ENCODE results near the gene TMEM87A. TPM values are rescaled to one million over a fixed set of nuclear protein-coding genes. Genes with fewer than 3 reads are reported as not detected.

TMEM87A gene
- total RNA-seq, 2 donors from 2014 or later, result 31.4 to 36.6 TPM

DNA sequence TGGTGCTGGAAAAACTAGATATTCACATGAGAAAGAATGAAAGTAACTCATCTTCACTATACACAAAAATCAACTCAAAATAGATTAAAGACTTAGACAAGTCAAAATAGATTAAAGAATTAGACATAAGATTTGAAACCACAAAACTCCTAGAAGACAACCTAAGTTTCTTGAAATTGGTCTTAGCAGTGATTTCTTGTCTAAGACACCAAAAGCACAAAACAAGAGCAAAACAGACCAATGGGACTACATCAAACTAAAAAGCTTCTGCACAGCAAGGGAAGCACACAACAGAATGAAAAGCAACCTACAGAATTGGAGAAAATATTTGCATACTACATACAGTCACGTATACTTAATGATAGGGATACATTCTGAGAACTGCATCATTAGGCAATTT lies 58.6 kb downstream of the TMEM87A start:
- Histone ChIP-seq H3K27me3 (no peaks in the 10 kb centered on the region), H3K4me3 (no peak overlapping the region), H3K9me3 (no peaks in the 10 kb centered on the region), H3K36me3 (replicated peaks in 1 of 2; ENCODE audit: insufficient read depth in 1 of 2, low read depth in 2 of 2) (peaks cover 12 to 34% of the 10 kb centered on the region in 2 donors), H3K4me1 (no peaks in the 10 kb centered on the region), H3K27ac (no peak overlapping the region)
- intact Hi-C loops (cut with DNase I), result no loop called here
- ATAC-seq (no peak), DNase-seq (no peak)
- TF ChIP-seq, protein P1, sequence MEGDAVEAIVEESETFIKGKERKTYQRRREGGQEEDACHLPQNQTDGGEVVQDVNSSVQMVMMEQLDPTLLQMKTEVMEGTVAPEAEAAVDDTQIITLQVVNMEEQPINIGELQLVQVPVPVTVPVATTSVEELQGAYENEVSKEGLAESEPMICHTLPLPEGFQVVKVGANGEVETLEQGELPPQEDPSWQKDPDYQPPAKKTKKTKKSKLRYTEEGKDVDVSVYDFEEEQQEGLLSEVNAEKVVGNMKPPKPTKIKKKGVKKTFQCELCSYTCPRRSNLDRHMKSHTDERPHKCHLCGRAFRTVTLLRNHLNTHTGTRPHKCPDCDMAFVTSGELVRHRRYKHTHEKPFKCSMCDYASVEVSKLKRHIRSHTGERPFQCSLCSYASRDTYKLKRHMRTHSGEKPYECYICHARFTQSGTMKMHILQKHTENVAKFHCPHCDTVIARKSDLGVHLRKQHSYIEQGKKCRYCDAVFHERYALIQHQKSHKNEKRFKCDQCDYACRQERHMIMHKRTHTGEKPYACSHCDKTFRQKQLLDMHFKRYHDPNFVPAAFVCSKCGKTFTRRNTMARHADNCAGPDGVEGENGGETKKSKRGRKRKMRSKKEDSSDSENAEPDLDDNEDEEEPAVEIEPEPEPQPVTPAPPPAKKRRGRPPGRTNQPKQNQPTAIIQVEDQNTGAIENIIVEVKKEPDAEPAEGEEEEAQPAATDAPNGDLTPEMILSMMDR (IDR thresholded peaks at IDR 0.05), result no peak
- TF ChIP-seq POLR2A (IDR thresholded peaks at IDR 0.05), result no peak
- WGBS, 2 donors, result 89 to 97% methylated on average over 1 of the region's 1 CpG

DNA sequence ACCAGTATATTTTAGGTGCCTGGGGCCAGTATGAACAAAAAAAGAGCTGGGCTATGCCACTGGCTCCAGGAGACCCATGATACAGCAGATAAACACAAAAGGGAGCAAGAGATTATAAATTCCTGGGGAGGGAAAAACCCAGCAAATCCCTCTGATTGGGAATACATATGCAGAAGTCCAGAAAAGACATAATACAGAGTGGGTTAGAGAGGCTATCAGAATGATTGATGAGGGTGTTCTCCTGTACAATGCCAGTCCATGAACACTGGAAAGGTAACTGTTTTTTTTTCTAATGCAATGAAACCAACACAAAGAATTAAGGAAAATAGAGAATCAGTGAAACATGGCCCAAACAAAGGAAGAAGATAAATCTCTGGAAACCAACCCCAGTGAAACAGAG lies 59.7 kb downstream of the TMEM87A start:
- peaks cover 7 to 27% of the 10 kb centered on the region in 2 donors for H3K36me3 ChIP-seq (replicated peaks in 1 of 2; ENCODE audit: insufficient read depth in 1 of 2, low read depth in 2 of 2)
- H3K27me3 ChIP-seq, result no peaks in the 10 kb centered on the region
- peaks cover 2% of the 10 kb centered on the region for H3K4me1 ChIP-seq
- intact Hi-C loops (cut with DNase I), result no loop called here
- ATAC-seq (no peak), DNase-seq (no peak)
- no peak overlapping the region for H3K4me3 ChIP-seq
- H3K9me3 ChIP-seq, result no peaks in the 10 kb centered on the region
- no peak overlapping the region for H3K27ac ChIP-seq
- TF ChIP-seq, protein P1 (IDR thresholded peaks at IDR 0.05), result no peak
- TF ChIP-seq POLR2A (IDR thresholded peaks at IDR 0.05), result no peak

DNA sequence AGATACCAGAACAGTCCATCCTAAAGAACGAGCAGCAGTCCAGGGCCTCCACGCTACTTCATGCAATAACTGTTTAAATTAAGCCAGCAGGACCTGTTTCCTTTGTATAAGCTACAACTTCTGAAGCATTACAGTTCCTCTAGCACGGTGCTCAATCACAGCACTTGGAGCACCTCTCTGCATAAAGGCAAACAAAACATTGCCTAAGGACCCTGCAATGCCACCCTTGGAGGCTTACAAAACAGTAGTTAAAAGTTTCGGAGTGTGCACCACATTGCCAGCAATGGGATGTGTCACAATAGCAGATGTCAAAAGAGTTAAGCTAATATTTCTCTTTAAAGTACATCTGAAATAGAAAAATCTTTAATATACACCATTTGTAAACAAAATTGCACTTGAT lies 62.5 kb downstream of the TMEM87A start:
- Histone ChIP-seq H3K4me1 (peaks cover 19% of the 10 kb centered on the region), H3K27ac (no peak overlapping the region)

DNA sequence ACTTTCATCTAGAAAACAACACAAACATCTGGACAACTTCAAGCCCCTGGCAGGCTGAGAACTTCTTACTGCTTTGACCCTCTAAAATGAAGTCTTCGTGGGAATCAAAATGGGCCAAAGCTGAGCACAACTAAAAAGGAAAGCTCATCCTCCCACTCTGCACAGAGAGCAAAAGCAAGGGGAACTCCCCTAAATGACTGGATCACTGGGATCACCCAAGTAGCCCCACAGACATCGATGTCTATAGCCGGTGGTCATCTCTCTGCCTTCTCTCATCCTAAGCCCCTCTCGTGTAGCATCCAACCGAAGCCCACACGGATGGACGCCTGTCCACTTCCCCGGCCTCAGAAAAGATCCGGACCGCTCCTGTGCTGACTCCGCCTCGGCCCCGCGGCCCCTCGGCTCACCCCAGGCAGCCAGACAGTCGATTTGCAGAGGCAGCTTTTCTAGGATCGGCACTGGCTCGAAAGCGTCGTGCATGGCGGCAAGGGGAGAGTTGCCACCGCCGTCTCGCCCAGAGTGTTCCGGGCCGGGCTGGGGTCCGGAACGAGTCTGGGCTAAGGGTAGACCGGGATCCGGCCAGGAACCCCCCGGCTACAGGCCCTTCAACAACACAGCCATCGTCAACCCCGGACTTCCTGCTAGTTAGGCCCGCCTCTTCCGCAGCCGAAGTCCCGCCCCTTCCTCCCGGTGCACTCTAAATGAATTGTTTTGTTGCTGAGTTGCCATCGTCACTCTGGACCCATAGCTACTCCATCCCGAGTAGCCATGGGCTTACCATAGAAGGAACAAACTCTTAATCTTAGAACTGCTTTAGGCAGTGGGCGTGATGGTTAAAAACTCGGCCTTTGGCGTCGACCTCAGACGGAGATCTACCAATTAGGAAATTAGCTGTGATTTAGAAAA lies 65.3 kb downstream of the TMEM87A start, which contains the start of gene VPS39:
Gene VPS39 (minus strand): TSS at position 631 of the 906 bp plus-strand sequence. CDS start 151 bp downstream, at position 480.
- intact Hi-C loops (cut with DNase I), result no loop called here

More for the DNA sequence above, 62.5 kb downstream of the TMEM87A start:
- H3K4me3 ChIP-seq, result no peak overlapping the region
- DNase-seq, result no peak
- H3K36me3 ChIP-seq (replicated peaks in 1 of 2; ENCODE audit: insufficient read depth in 1 of 2, low read depth in 2 of 2), result peaks cover 0 to 13% of the 10 kb centered on the region in 2 donors
- TF ChIP-seq, protein P1 (IDR thresholded peaks at IDR 0.05), result no peak
- no peak for TF ChIP-seq POLR2A (IDR thresholded peaks at IDR 0.05)
- intact Hi-C loops (cut with DNase I), result no loop called here
- no peak for ATAC-seq
- H3K9me3 ChIP-seq, result no peaks in the 10 kb centered on the region
- WGBS, 2 donors, result 85 to 89% methylated on average over 4 of the region's 4 CpGs
- no peaks in the 10 kb centered on the region for H3K27me3 ChIP-seq

More for the DNA sequence above, 65.3 kb downstream of the TMEM87A start, which contains the start of gene VPS39:
- TF ChIP-seq, protein P1 (IDR thresholded peaks at IDR 0.05), result no peak
- peak; percentile 23 to 79 (median 76) for TF ChIP-seq POLR2A (IDR thresholded peaks at IDR 0.05)
- WGBS, 2 donors, result 1 to 4% methylated on average over 21 to 45 of the region's 45 CpGs
- H3K36me3 ChIP-seq (replicated peaks in 1 of 2; ENCODE audit: insufficient read depth in 1 of 2, low read depth in 2 of 2), result peaks cover 0 to 13% of the 10 kb centered on the region in 2 donors
- DNase-seq (peak; percentile 82 to 88 (median 84)), ATAC-seq (peak; percentile 96)
- H3K4me3 ChIP-seq, result peak within 1 kb of the TSS; percentile 43 to 75
- no peaks in the 10 kb centered on the region for H3K9me3 ChIP-seq
- H3K27me3 ChIP-seq, result no peaks in the 10 kb centered on the region
- peaks cover 19% of the 10 kb centered on the region for H3K4me1 ChIP-seq
- peak within 1 kb of the TSS; percentile 18 to 75 (median 58) for H3K27ac ChIP-seq

Data from body of pancreas (tissue), 4 donors.